ENCODE results near the gene IL27RA.
"Not testable (repeated sequence)": the region's sequence is repeated elsewhere in the genome, so short reads cannot be mapped to it uniquely, and the experiment has no call there.

The IL27RA gene

DNA sequence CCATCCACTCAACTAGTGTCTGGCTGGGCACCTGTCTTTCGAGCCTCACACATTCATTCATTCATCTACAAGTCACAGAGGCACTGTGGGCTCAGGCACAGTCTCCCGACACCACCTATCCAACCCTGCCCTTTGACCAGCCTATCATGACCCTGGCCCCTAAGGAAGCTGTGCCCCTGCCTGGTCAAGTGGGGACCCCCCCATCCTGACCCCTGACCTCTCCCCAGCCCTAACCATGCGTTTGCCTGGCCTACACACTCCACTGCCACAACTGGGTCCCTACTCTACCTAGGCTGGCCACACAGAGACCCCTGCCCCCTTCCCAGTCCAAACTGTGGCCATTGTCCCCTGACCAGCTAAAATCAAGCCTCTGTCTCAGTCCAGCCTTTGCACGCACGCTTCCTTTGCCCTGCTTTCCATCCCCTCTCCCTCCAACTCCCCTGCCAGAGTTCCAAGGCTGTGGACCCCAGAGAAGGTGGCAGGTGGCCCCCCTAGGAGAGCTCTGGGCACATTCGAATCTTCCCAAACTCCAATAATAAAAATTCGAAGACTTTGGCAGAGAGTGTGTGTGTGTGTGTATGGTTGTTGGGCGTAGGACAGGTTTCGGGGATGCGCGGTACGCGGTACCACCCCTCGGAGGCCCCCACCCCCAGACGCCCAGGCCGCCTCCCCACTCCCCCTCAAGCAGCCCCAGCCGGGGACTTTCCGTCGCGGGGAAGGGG lies 404 bp upstream of the IL27RA start:
- no peak for DNase-seq (ENCODE audit: low read depth)

GRCh38 chr19:14033946-14034345 lies 2.4 kb downstream of the IL27RA start:
- DNase-seq (ENCODE audit: low read depth): no peak

GRCh38 chr19:14035159-14035558 lies 3.6 kb downstream of the IL27RA start:
- DNase-seq (ENCODE audit: low read depth): not testable (repeated sequence)

- DNase-seq (ENCODE audit: low read depth): no peak
These were observed 4.1 kb downstream of the IL27RA start for GRCh38 chr19:14035706-14036105.

GRCh38 chr19:14039181-14039580 lies 7.6 kb downstream of the IL27RA start:
- no peak for DNase-seq (ENCODE audit: low read depth)

- DNase-seq (ENCODE audit: low read depth): peak; percentile 57
These were observed 11.4 kb downstream of the IL27RA start for GRCh38 chr19:14042659-14043608.

DNA sequence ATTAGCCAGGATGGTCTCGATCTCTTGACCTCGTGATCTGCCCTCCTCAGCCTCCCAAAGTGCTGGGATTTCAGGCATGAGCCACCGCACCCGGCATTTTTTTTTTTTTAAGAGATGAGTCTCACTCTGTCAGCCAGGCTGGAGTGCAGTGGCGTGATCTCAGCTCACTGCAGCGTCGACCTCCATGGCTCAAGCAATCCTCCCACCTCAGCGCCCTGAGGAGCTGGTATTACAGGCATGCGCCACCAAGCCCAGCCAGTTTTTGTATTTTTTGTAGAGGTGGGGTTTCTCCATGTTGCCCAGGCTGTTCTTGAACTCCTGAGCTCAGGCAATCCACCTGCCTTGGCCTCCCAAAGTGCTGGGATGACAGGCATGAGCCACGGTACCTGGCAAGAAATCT lies 16.3 kb downstream of the IL27RA start:
- DNase-seq (ENCODE audit: low read depth): not testable (repeated sequence)

DNA sequence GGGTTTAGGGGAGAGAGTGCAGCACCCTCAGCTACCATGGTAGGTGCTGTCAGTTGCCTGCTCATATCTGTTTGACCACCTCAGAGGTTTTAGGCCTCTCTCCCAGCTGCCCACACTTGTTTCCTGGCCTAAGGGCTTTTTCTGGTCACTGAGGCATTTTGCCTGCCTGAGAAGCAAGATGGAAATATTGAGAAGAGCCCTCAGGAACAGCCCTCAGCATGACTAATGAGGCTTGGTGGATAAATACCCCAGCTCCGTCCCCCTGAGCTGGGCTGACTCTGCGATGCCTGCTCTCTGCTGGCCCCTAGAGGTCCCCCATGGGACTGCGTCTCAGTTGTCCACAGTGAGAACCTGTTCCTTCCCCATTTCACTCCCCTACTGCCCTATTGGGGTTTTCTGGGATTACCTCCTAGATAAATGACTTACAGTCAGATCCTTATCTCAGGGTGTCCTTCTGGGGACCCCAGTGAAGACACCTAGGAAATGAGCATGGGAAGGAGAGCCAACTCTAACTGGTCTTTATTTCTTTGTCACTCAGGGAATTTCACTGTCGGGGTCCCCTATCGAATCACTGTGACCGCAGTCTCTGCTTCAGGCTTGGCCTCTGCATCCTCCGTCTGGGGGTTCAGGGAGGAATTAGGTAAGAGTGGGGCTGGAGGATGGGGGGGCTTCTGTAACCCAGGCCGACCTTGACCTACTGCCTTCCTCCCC lies 17.0 kb downstream of the IL27RA start:
- DNase-seq (ENCODE audit: low read depth): no peak

DNA sequence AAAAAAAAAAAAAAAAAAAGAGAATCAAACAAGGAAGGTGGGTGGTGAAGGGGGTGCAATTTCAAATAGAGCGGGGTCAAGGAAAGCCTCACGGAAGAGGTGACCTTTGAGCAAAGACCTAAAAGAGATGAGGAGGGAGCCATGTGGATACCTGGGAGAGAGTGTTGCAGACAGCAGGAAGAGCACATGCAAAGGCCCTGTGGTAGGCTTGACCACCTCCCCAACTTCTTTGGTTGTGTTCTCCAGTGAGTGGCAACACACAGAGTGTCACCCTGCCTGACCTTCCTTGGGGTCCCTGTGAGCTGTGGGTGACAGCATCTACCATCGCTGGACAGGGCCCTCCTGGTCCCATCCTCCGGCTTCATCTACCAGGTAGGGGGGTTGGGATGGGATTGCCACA lies 18.9 kb downstream of the IL27RA start:
- no peak for DNase-seq (ENCODE audit: low read depth)

DNA sequence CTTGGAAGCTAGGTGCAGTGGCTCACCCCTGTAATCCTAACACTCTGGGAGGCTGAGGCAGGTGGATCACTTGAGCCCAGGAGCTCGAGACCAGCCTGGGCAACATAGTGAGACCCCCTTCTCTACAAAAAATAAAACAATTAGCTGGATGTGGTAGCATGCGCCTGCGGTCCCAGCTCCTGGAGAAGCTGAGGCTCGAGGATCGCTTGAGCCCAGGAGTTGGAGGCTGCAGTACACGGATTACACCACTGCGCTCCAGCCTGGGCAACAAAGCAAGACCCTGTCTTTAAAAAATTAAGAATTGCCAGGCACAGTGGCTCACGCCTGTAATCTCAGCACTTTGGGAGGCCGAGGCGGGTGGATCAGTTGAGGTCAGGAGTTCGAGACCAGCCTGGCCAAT lies 19.4 kb downstream of the IL27RA start:
- not testable (repeated sequence) for DNase-seq (ENCODE audit: low read depth)

- no peak for DNase-seq (ENCODE audit: low read depth)
These were observed 20.4 kb downstream of the IL27RA start for GRCh38 chr19:14051980-14052379.

- DNase-seq (ENCODE audit: low read depth): no peak
These were observed 20.9 kb downstream of the IL27RA start for GRCh38 chr19:14052470-14052869.

- DNase-seq (ENCODE audit: low read depth): no peak
These were observed 21.5 kb downstream of the IL27RA start for GRCh38 chr19:14053032-14053431.

DNA sequence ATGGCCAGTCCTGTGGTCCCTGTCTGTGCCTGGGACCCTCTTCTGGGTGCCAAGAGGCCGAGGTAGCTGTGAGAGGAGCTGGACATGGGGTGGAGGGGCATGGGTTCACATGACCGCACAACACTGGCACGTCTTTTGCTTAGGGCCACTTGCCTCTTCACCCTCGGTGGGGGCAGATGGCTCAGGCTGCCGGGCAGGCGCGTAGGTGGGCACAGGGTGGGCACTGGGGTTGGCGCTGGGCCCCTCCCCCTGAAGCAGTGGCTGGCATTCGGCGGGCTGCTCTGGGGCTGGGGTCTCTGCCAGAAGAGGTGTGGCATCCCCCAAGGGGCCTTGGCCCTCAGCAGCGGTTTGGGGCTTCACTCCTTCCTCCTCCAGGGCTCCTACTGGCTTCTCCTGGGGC lies 21.9 kb downstream of the IL27RA start:
- no peak for DNase-seq (ENCODE audit: low read depth)

DNA sequence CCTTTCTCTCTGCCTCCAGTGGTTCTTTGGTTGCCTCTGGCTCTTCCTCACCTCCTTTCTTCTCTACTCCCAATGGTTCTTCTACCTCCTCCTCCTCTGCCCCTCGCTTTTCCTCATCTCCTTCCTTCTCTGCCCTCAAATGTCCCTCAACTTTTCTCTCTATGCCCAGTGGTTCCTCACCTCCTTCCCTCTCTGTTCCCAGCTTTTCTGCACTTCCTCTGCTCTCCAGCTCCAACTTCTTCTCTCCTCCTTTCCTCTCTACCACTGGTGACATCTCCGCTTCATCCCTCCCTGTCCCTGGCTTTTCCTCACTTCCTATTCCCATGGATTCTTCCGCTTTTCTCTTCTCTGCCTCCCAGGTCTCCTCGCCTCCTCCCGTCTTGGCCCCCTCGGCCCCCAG lies 22.5 kb downstream of the IL27RA start:
- no peak for DNase-seq (ENCODE audit: low read depth)

DNA sequence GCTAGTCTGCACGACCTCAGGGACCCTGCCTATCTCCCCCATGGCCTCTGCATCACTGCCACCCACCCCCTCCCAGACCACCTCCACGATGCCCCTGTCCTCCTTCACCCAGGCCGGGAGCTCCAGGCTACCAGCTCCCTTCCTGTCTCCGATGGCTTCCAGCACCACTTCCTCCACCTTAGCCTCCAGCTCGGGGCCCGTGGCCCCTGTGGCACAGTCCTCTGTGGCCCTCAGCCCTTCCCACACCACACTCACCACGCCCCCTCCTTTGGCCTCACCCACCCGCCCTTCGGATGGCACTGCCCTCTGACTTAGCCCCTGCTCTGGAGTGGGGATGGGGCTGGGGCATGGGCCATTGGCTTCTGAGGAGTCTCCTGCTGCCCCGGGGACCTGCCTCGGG lies 23.2 kb downstream of the IL27RA start:
- no peak for DNase-seq (ENCODE audit: low read depth)

GRCh38 chr19:14055396-14055795 lies 23.8 kb downstream of the IL27RA start:
- no peak for DNase-seq (ENCODE audit: low read depth)

GRCh38 chr19:14056069-14056666 lies 24.6 kb downstream of the IL27RA start:
- DNase-seq (ENCODE audit: low read depth): no peak

- no peak for DNase-seq (ENCODE audit: low read depth)
These were observed 25.3 kb downstream of the IL27RA start for GRCh38 chr19:14056741-14057356.

DNA sequence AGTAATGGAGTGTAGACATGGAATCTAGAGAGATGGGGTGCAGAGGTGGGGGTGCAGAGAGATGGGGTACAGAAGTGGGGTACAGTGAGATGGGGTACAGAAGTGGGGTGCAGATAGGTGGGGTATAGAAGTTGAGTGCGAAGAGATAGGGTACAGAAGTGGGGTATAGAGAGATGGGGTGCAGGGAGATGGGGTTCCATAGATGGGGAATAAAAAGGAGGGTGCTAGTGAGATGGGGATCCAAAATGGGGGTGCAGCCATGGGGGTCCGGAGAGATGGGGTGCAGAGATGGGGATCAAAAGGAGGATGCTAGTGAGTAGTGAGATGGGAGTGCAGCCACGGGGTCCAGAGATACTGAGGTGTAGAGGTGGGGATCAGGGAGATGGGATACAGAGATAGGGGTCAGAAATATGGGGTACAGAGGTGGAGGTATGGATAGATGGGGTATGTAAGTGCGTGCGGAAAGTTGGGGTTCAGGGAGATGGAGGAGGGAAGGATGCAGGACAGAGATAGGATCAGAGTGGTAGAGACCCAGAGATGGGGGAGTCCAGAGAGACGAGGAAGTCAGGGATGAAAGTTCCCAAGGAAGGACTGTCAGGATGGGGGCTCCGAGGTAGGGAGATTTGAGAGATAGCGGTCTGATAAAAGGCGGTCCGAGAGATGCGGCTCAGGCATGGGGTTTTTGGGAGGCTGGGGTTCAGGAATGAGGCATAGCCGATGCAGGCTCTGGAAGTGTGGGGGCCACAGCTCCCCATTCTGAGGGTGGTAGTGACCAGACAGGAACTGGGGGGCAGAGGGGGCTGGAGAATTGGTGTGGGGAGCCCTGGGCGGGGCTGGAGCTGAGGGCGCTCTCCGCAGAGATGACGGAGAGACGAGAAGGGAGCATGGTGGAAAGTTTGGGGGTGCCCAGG lies 26.9 kb downstream of the IL27RA start:
- DNase-seq (ENCODE audit: low read depth): no peak

- DNase-seq (ENCODE audit: low read depth): no peak
These were observed 27.5 kb downstream of the IL27RA start for GRCh38 chr19:14059093-14059480.
